Kidney (tissue), 14 donors: ENCODE results near the gene RUVBL2. TPM values are rescaled to one million over a fixed set of nuclear protein-coding genes. Genes with fewer than 3 reads are reported as not detected.

Experiments used
- DNase-seq, 5 donors: peaks; one replicate each; pipeline ENCODE4 v3.0.0-alpha.2; 2013 to 2020
- FAIRE-seq: peaks from 2 replicates; lab custom pipeline; 2012; peaks lifted over from hg19 to GRCh38; lab: Jason Lieb, UNC
- H3K27ac ChIP-seq, 2 donors: one replicate each; pipeline ENCODE4 v1.7.0; 2013; ENCODE audit warnings: low read depth in 2 of 2, low read length in 2 of 2, inconsistent platforms in 1 of 2
- H3K27me3 ChIP-seq: one replicate; pipeline ENCODE4 v1.7.1; 2013; ENCODE audit warnings: low read length, inconsistent platforms; ENCODE audit not compliant: control insufficient read depth, insufficient read depth
- H3K36me3 ChIP-seq, 3 donors: one replicate each; pipeline versions ENCODE4 v1.7.0 to v1.7.1; 2013; ENCODE audit warnings: low read length in 3 of 3, control low read depth in 1 of 3, inconsistent platforms in 1 of 3; ENCODE audit not compliant: insufficient read depth in 3 of 3, control insufficient read depth in 2 of 3
- H3K4me1 ChIP-seq, 3 donors: one replicate each; pipeline versions ENCODE4 v1.7.0 to v1.7.1; 2013; ENCODE audit warnings: low read length in 3 of 3, inconsistent platforms in 1 of 3, low read depth in 1 of 3; ENCODE audit not compliant: control insufficient read depth in 2 of 3, insufficient read depth in 2 of 3
- H3K4me3 ChIP-seq, 3 donors: one replicate each; pipeline versions ENCODE4 v1.7.0 to v1.8.1; 2013; ENCODE audit warnings: low read length in 3 of 3, control low read depth in 1 of 3, inconsistent platforms in 1 of 3
- H3K9ac ChIP-seq, 3 donors: one replicate each; pipeline versions ENCODE4 v1.7.0 to v1.7.1; 2013; ENCODE audit warnings: low read length in 3 of 3, control low read depth in 1 of 3, inconsistent platforms in 1 of 3
- H3K9me3 ChIP-seq, 3 donors: one replicate each; pipeline versions ENCODE4 v1.7.0 to v1.7.1; 2013; ENCODE audit warnings: low read length in 3 of 3, control low read depth in 1 of 3, inconsistent platforms in 1 of 3; ENCODE audit not compliant: control insufficient read depth in 2 of 3, insufficient read depth in 1 of 3
- CTCF ChIP-seq: IDR thresholded peaks from 3 replicates; pipeline ENCODE4 v1.5.1; 2012; ENCODE audit warnings: mild to moderate bottlenecking, moderate library complexity, borderline replicate concordance; ENCODE audit not compliant: insufficient read depth; ENCODE audit errors: extremely low read depth
- intact Hi-C: fragments of 100-400 bp; cut with DNase I; formaldehyde crosslinking; loops from one replicate; pipeline ENCODE4 v1.11.1; 2022
- polyA plus RNA-seq: library from polyadenylated mRNA; stranded (reverse); fragments of 350-450 nt; fragmentation: Illumina TruSeq; extraction: RNeasy Lipid Tissue Mini Kit (QIAGEN cat#74804); gene quantifications from one replicate; pipeline ENCODE4 v1.2.3, GENCODE V29; 2014; ENCODE audit warnings: low read depth, low replicate concordance; ENCODE audit not compliant: insufficient read depth
- total RNA-seq: library from RNA; stranded (reverse); fragmentation: NEBNext Ultra II Directional; extraction: Animal tissue kit (Norgen Biotek cat#: 25700); gene quantifications from one replicate; pipeline ENCODE4 v1.2.1, GENCODE V29; 2021
- donor health status: control.
- donor health status: control.
- donor health status: control.
- donor health status: control.
- donor health status: control.
- donor health status: DM: yes; HTN: yes; CAD: no.
- donor health status: Normal renal cell carcinoma (clear cell type).

Gene RUVBL2
- total and polyA plus RNA-seq, 2 donors from 2014 or later, result 57.0 to 83.6 TPM

GRCh38 chr19:48999481-49000325 is 6.0 kb downstream of the RUVBL2 start:
- DNase-seq, result peak in 4 of 5 donors; percentile 68 to 75 (median 73)
- Histone ChIP-seq H3K9me3 (no peaks in the 10 kb centered on the region), H3K36me3 (peaks cover 0 to 5% (median 4%) of the 10 kb centered on the region in 3 donors), H3K4me3 (no peak overlapping the region), H3K27ac (no peak overlapping the region), H3K4me1 (peaks cover 0 to 3% (median 0%) of the 10 kb centered on the region in 3 donors), H3K9ac (no peak overlapping the region), H3K27me3 (no peaks in the 10 kb centered on the region)
- intact Hi-C loops, result no loop called here
- peak; percentile 50 for TF ChIP-seq CTCF
- FAIRE-seq, result no peak

GRCh38 chr19:49004133-49004532 is 10.4 kb downstream of the RUVBL2 start:
- Histone ChIP-seq H3K9ac (no peak overlapping the region), H3K36me3 (peaks cover 0 to 25% (median 18%) of the 10 kb centered on the region in 3 donors), H3K9me3 (no peaks in the 10 kb centered on the region), H3K27ac (no peak overlapping the region), H3K4me3 (no peak overlapping the region), H3K27me3 (no peaks in the 10 kb centered on the region), H3K4me1 (no peaks in the 10 kb centered on the region)
- intact Hi-C loops, result no loop called here
- no peak for TF ChIP-seq CTCF
- FAIRE-seq (no peak), DNase-seq (no peak)

GRCh38 chr19:49004964-49005614 is 11.4 kb downstream of the RUVBL2 start:
- FAIRE-seq, result no peak

More at GRCh38 chr19:49004964-49005614, 11.4 kb downstream of the RUVBL2 start:
- no peaks in the 10 kb centered on the region for H3K4me1 ChIP-seq
- H3K36me3 ChIP-seq, result peaks cover 0 to 25% (median 19%) of the 10 kb centered on the region in 3 donors
- H3K9me3 ChIP-seq, result no peaks in the 10 kb centered on the region
- no peak for TF ChIP-seq CTCF
- intact Hi-C loops, result no loop called here
- no peak overlapping the region for H3K4me3 ChIP-seq
- H3K27ac ChIP-seq, result no peak overlapping the region
- no peak overlapping the region for H3K9ac ChIP-seq
- H3K27me3 ChIP-seq, result no peaks in the 10 kb centered on the region
- no peak for DNase-seq
